ENCODE results near the gene MSRB3.

MSRB3 gene

GRCh38 chr12:65324056-65324455, 45.6 kb downstream of the MSRB3 start:
- H3K4me3 ChIP-seq (ENCODE audit: low read length), result no peak overlapping the region
- no peak for DNase-seq (ENCODE audit: low read depth)
- TF ChIP-seq CTCF (conservative IDR thresholded peaks at IDR 0.05; ENCODE audit: low read depth, low read length), result no peak

- TF ChIP-seq CTCF (conservative IDR thresholded peaks at IDR 0.05; ENCODE audit: low read depth, low read length), result no peak
- no peak for DNase-seq (ENCODE audit: low read depth)
- no peak overlapping the region for H3K4me3 ChIP-seq (ENCODE audit: low read length)
Observed at GRCh38 chr12:65324551-65324950, 46.1 kb downstream of the MSRB3 start.

- DNase-seq (ENCODE audit: low read depth), result no peak
- no peak overlapping the region for H3K4me3 ChIP-seq (ENCODE audit: low read length)
- no peak for TF ChIP-seq CTCF (conservative IDR thresholded peaks at IDR 0.05; ENCODE audit: low read depth, low read length)
Observed at GRCh38 chr12:65325183-65325582, 46.7 kb downstream of the MSRB3 start.

- DNase-seq (ENCODE audit: low read depth), result no peak
Observed at GRCh38 chr12:65326616-65327015, 48.1 kb downstream of the MSRB3 start.

GRCh38 chr12:65327207-65328076, 49.0 kb downstream of the MSRB3 start:
- no peak overlapping the region for H3K4me3 ChIP-seq (ENCODE audit: low read length)
- peak; percentile 77 for DNase-seq (ENCODE audit: low read depth)
- TF ChIP-seq CTCF (conservative IDR thresholded peaks at IDR 0.05; ENCODE audit: low read depth, low read length), result no peak

More at GRCh38 chr12:65326616-65327015, 48.1 kb downstream of the MSRB3 start:
- no peak for TF ChIP-seq CTCF (conservative IDR thresholded peaks at IDR 0.05; ENCODE audit: low read depth, low read length)
- H3K4me3 ChIP-seq (ENCODE audit: low read length), result no peak overlapping the region

- TF ChIP-seq CTCF (conservative IDR thresholded peaks at IDR 0.05; ENCODE audit: low read depth, low read length), result no peak
- DNase-seq (ENCODE audit: low read depth), result no peak
- H3K4me3 ChIP-seq (ENCODE audit: low read length), result no peak overlapping the region
Observed at GRCh38 chr12:65329721-65330120, 51.2 kb downstream of the MSRB3 start.

- DNase-seq (ENCODE audit: low read depth), result no peak
- no peak overlapping the region for H3K4me3 ChIP-seq (ENCODE audit: low read length)
- no peak for TF ChIP-seq CTCF (conservative IDR thresholded peaks at IDR 0.05; ENCODE audit: low read depth, low read length)
Observed at GRCh38 chr12:65330331-65330730, 51.8 kb downstream of the MSRB3 start.

Data from retinal pigment epithelial cell (primary cell).